ENCODE measurements around the gene WWC2.

- TF ChIP-seq CTCF (conservative IDR thresholded peaks at IDR 0.05 in 1 of 2, IDR thresholded peaks at IDR 0.05 in 1 of 2; ENCODE audit: extremely low read depth in 1 of 2, insufficient read depth in 1 of 2, low read depth in 1 of 2, low read length in 2 of 2), result no peak
- TF ChIP-seq EZH2 (IDR thresholded peaks at IDR 0.05; ENCODE audit: borderline replicate concordance, low read length), result no peak
These were observed 98.1 kb downstream of the WWC2 start for GRCh38 chr4:183197140-183197539.

Measured in mammary epithelial cell (primary cell).